HFFc6 (cell line): ENCODE measurements around the gene CDH9. TPM values are rescaled to one million over a fixed set of nuclear protein-coding genes. Genes with fewer than 3 reads are reported as not detected.

Experiments
- DNase-seq: peaks from one replicate; pipeline ENCODE4 v3.0.0-alpha.2; 2018
- H3K27ac Mint-ChIP-seq: 2 replicates; pipeline ENCODE4 v1.8.0; 2020; ENCODE audit warnings: mild to moderate bottlenecking, mixed read lengths
- H3K27me3 Mint-ChIP-seq: 2 replicates; pipeline ENCODE4 v1.8.0; 2021; ENCODE audit warnings: mild to moderate bottlenecking, moderate library complexity, mixed read lengths; ENCODE audit not compliant: insufficient read depth
- H3K36me3 Mint-ChIP-seq: 2 replicates; pipeline ENCODE4 v1.8.0; 2021; ENCODE audit warnings: low read depth, mixed read lengths
- H3K4me1 Mint-ChIP-seq: 2 replicates; pipeline ENCODE4 v1.8.0; 2020; ENCODE audit warnings: low read depth, mixed read lengths
- H3K4me3 Mint-ChIP-seq: 2 replicates; pipeline ENCODE4 v1.8.0; 2020; ENCODE audit warnings: mild to moderate bottlenecking, moderate library complexity, mixed read lengths
- H3K9me3 Mint-ChIP-seq: 2 replicates; pipeline ENCODE4 v1.8.0; 2020; ENCODE audit warnings: mild to moderate bottlenecking, mixed read lengths
- CTCF ChIP-seq: fragments of 200-600 bp; sonication (generic); IDR thresholded peaks from 2 replicates; pipeline ENCODE4 v1.5.0; 2021; ENCODE audit warnings: antibody characterized with exemption, mild to moderate bottlenecking
- total RNA-seq, 6 experiments: library from RNA; stranded (reverse); fragmentation: NEBNext Ultra II Directional; extraction: Animal tissue kit (Norgen Biotek cat#: 25700); gene quantifications; 2 replicates in 1 of 6; 3 replicates in 5 of 6; pipeline ENCODE4 v1.2.3, GENCODE V29; 2021

The CDH9 gene
- total RNA-seq, 6 experiments from 2014 or later: not detected

- Mint-ChIP-seq H3K27ac (no peak overlapping the region), H3K27me3 (no peaks in the 10 kb centered on the region), H3K4me3 (no peak overlapping the region), H3K4me1 (no peaks in the 10 kb centered on the region), H3K36me3 (no peaks in the 10 kb centered on the region), H3K9me3 (peaks cover 15% of the 10 kb centered on the region)
- no peak for DNase-seq
- TF ChIP-seq CTCF: no peak
These were observed 116.9 kb downstream of the CDH9 start for GRCh38 chr5:26921439-26921838.

- DNase-seq: no peak
- no peak for TF ChIP-seq CTCF
- no peak overlapping the region for H3K27ac Mint-ChIP-seq
- H3K36me3 Mint-ChIP-seq: no peaks in the 10 kb centered on the region
- H3K9me3 Mint-ChIP-seq: peaks cover 5% of the 10 kb centered on the region; the same call in 1 of the 2 replicates
- no peaks in the 10 kb centered on the region for H3K27me3 Mint-ChIP-seq
- no peak overlapping the region for H3K4me3 Mint-ChIP-seq
- no peaks in the 10 kb centered on the region for H3K4me1 Mint-ChIP-seq
These were observed 134.9 kb downstream of the CDH9 start for GRCh38 chr5:26903469-26903868.

GRCh38 chr5:26894719-26895263 lies 143.6 kb downstream of the CDH9 start:
- H3K4me1 Mint-ChIP-seq: no peaks in the 10 kb centered on the region
- no peaks in the 10 kb centered on the region for H3K36me3 Mint-ChIP-seq
- DNase-seq: no peak
- peaks cover 1% of the 10 kb centered on the region; the same call in 1 of the 2 replicates for H3K27me3 Mint-ChIP-seq
- H3K9me3 Mint-ChIP-seq: peaks cover 9% of the 10 kb centered on the region
- no peak overlapping the region for H3K4me3 Mint-ChIP-seq
- no peak overlapping the region for H3K27ac Mint-ChIP-seq
- TF ChIP-seq CTCF: no peak

- H3K4me1 Mint-ChIP-seq: no peaks in the 10 kb centered on the region
- no peak for DNase-seq
- H3K27ac Mint-ChIP-seq: no peak overlapping the region
- peaks cover 1% of the 10 kb centered on the region; the same call in 1 of the 2 replicates for H3K27me3 Mint-ChIP-seq
- H3K36me3 Mint-ChIP-seq: no peaks in the 10 kb centered on the region
- H3K9me3 Mint-ChIP-seq: peaks cover 4% of the 10 kb centered on the region
- no peak overlapping the region for H3K4me3 Mint-ChIP-seq
- no peak for TF ChIP-seq CTCF
These were observed 145.3 kb downstream of the CDH9 start for GRCh38 chr5:26893078-26893477.

GRCh38 chr5:26889815-26890214 lies 148.6 kb downstream of the CDH9 start:
- TF ChIP-seq CTCF: no peak
- no peak overlapping the region for H3K27ac Mint-ChIP-seq
- no peak overlapping the region for H3K4me3 Mint-ChIP-seq

GRCh38 chr5:26884481-26884880 lies 153.9 kb downstream of the CDH9 start:
- Mint-ChIP-seq H3K9me3 (no peaks in the 10 kb centered on the region), H3K27me3 (no peaks in the 10 kb centered on the region), H3K36me3 (no peaks in the 10 kb centered on the region), H3K4me1 (no peaks in the 10 kb centered on the region), H3K27ac (no peak overlapping the region), H3K4me3 (no peak overlapping the region)
- TF ChIP-seq CTCF: no peak
- DNase-seq: no peak

More at GRCh38 chr5:26889815-26890214, 148.6 kb downstream of the CDH9 start:
- no peak for DNase-seq
- Mint-ChIP-seq H3K36me3 (no peaks in the 10 kb centered on the region), H3K4me1 (no peaks in the 10 kb centered on the region), H3K27me3 (no peaks in the 10 kb centered on the region), H3K9me3 (no peaks in the 10 kb centered on the region)
